T-helper 9 cell (primary cell): ENCODE measurements around the gene CCDC69.
"Not testable (repeated sequence)": the region's sequence is repeated elsewhere in the genome, so short reads cannot be mapped to it uniquely, and the experiment has no call there.

Source experiments
- DNase-seq: peaks from one replicate; pipeline ENCODE4 v3.0.0-alpha.2; 2020

The CCDC69 gene

DNA sequence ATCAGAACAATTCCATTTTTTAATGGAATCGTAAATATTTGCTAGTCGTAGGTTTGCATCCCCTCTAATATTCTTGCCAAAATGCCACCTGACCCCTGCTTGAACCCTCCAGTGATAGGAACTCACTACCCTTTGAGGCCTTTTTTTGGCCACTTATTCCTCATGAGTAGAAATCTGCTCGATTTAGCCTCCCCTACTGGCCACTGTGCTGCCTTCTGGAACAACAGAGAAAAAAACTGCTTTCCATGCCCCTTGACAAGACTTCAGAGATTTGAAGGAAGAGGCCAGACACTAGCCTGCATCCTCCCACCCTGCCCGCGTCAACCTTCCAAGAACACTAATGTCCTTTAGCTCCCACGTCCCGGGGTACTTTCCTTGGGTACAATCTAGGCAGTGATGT, 4.1 kb downstream of the CCDC69 start:
- no peak for DNase-seq

DNA sequence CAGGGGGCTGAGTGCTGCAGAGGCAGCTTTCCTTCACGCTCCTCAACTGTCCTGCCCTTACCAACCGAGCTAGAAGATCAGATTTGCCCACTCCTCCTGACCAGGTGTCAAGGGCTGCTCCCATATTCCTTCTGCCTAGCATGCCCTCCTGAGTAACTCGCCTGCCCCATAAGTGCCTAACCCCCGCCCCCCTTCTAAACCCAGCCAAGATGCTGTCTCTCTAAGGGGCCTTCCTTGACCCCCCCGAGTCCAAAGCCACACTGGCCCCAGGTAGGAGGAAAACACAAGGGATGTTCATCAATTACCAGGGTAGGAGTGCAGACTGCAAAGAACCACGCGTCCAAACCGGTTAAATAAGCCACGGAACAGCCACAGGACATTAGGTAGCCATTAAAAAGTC, 4.8 kb downstream of the CCDC69 start:
- DNase-seq, result no peak

DNA sequence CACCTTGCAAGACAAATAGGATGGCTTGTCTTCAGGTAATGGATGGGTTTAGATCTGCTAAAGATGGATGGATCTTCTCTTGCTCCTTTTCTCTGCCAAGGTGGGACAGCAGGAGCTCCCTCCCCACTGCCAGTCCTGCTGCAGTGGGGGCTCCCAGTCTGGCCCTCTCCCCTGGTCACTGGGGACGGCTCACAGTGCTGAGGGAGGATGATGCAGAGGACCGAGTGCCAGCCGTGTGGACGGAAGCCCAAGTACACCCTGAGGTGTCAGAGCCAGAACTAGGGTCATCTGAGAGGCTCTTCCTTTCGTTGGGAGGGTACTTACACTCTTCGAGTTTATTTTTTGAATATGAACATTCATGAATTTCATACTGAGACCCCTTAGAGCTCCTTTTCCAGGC, 5.7 kb downstream of the CCDC69 start:
- no peak for DNase-seq

DNA sequence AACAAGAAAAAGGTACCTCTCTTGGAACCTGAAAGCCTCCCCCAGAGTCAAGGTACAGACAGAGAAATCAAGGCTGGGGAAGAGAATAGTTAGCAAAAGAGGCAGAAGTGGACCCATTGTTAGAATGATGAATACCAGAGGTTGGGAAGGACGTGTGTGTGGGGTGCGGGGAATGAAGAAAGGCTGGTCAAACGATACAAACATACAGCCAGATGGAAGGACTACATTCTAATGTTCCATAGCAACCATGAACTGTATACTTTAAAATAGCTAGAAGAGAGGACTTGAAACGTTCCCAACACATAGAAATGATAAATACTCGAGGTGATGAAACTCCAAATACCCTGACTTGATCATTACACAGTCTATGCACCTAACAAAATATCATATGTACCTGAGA, 7.1 kb downstream of the CCDC69 start:
- DNase-seq, result no peak

DNA sequence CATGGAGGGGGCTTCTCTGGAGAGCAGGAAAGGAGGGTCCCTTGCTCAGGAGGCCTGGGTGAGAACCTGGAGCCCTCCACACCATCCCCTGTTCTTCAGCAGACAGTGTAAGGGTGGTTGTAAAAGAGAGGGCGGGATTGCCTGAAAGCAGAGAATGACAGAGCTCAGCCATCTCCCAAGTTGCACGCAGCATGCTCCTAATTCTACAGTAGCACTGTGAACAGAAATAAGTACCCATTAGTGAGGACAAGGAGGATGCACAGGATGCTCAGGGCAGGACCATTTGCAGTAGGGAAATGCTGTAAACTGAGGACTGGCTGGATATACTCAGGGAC, 8.4 kb downstream of the CCDC69 start:
- no peak for DNase-seq

DNA sequence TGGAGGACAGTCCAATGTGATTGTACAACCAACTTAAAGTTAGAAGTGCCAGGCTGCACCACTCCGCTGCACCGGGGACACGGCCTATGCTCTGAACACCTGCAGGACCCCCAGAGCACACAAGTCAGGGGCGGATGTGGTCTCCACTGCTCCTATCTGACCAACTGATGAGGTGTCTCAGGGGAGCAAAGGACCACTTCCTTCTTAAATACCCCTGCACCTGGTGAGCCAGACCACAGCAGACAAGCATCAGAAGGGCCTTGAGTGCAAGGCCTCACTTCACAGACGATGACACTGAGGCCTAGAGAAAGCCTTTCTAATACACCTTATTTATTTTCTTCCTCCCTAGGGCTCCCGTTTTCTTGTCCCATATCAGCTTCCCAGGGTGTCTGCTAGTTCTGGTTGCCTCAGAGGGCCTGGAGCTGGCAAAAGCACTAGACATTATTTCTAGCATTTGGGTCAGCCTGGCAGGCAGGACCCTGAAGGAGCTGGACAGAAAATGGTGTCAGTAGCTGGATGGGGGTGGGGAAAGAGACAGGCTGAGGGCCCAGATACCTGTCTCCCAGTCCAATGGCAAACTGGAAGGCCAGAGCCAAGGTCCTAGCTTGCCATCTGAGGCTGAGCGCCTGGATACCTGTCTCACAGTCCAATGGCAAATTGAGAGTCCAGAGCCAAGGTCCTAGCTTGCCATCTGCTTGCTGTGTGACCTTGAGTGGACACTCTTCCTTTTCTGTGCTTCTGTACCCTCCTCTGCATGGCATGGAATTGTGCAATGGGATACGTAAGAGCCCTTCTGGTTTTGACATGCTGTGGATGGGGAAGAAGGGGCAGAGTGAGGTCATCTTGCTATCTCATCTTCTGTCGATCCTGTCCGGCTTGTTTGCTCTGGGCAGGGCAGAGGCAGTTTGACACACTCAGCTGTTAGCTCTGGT, 9.0 kb downstream of the CCDC69 start:
- no peak for DNase-seq

DNA sequence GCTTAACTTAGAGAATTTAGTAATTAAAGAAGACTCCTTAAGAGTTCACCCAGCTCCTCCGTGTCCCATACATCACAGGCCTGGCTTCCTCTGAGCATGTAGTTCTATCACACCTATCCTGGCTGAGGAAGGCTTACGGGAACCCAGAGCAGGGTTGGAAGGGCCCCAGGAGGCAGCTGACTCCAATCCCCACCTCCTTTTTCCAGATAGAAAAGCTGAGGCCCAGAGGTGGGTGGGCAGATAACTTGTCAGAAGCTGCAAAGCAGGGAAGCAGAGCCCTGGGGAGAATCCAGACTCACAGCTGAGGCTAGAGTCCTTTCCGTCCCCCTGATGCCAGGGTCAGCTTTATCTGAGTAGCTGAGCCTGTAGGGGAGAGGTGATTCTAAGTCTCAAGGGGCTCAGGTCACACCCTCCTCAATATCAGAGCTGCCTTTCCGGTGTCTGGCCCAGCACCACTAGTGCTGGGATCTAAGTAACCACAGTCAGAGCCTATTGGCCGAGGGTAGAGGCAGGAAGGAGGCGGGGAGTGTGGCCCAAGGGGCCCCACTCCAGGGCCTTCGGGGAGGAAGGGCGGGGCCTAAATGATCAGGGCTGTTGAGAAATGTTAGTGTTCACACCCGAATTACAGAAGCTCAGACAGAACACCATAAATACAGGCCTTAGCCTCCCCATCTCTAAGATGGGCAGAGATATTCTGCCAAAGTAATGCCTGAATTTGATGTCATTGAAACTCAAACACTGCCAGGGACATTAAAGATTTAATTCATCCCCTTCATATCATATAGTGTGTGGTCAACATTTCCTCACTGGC, 9.9 kb downstream of the CCDC69 start:
- peak; percentile 75 for DNase-seq

DNA sequence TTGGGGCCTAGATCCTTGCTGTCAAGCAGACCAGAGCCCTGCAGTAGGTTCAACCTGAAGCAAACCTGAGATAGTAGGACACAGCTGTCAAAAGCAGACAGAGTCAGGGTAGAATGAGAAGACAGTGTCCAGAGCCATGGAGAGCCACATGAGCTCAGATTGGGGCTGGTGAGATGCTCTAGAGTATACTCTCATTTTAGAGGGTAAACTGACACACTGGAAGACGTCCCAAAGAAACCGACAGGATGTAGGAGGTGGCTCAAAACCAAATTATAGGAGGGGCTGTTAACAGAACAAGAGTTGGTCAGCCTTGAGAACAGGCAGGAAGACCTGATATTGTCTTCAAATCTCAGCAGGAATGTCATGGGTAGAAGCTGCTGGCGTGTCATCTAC, 11.5 kb downstream of the CCDC69 start:
- no peak for DNase-seq

DNA sequence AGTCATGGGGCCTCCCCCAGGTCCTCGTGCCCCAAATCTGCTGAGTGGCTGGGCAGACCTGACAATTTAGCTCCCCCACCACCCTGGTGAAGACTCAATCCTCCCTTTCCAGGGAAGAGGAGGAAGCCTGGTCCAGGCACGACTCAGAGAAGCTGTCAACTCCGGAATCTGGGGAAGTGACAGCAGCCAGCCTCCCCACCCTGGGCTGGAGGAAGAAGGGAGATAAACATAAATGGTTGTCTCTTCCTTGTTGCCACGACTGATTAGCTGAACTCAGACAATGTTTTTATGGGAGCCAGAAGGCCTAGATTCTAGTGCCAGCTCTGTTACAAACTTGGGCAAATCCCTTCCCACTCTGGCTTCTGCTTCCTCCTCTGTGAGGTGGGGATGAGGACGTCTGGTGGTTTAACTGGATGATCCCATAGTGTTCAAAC, 15.4 kb downstream of the CCDC69 start:
- no peak for DNase-seq

DNA sequence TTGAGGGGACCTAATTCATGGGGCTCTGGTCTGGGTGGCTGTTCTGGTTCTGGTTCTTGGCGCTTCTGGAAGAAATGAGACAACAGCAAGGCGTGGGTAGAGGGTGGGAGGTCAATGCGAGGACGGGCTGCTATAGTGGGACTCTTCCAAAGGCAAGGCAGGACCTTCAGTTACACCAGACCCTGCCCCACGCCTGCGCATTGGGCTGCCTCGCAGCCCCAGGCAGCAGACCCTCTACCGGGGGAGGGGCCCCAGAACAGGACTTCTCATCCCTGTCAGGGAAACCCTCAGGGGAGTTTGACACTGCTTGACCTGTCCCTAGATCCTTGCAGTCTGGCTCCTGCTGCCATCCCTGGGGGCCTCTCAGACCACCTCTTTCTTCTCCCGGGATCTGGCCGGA, 18.5 kb downstream of the CCDC69 start:
- no peak for DNase-seq

DNA sequence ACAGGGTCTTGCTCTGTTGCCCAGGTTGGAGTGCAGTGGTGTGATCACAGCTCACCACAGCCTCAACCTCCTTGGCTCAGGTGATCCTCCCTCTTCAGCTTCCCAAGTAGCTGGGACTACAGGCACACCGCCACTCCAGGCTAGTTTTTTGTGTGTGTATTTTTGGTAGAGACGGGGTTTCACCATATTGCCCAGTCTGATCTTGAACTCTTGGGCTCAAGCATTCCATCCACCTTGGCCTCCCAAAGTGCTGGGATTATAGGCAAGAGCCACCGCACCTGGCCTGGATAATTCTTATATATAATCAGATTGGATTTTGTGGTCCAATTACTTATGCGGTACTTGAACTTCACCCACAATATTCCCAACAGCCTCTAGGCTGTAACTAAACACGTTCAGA, 19.8 kb downstream of the CCDC69 start:
- no peak for DNase-seq

DNA sequence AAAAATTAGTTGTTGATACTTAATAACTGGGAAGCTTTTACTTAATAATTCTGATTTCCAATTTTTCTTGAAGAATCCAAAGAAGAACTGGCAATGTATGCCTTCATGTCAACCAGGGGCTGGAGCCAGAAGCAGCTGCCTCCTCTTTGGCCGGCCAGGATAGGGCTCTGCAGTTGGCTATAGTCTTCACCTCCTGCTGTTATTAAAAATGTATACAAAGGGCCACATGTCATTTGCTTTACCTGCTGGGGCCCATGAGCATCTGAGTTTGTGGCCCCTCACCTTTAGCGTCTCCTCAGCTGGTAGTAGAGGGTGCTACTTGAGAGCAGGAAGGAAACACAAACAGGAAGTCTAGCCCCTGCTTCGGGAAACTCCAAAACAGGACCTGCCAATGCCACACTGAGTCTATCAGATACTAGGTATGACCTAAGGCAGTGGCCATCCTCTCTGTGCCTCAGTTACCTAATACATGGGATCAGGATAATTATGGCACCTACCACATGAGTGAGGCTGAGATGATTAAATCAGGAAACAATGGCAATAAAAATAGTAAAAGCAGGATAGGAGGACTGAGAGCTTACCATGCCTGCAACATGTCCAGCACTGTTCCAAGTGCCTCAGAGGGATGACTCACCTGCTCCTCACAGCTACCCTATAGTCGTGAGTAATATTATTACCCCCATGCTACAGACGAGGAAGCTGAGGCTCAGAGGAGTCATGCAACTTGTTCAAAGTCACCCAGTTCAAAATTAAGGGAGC, 21.3 kb downstream of the CCDC69 start:
- DNase-seq, result no peak

DNA sequence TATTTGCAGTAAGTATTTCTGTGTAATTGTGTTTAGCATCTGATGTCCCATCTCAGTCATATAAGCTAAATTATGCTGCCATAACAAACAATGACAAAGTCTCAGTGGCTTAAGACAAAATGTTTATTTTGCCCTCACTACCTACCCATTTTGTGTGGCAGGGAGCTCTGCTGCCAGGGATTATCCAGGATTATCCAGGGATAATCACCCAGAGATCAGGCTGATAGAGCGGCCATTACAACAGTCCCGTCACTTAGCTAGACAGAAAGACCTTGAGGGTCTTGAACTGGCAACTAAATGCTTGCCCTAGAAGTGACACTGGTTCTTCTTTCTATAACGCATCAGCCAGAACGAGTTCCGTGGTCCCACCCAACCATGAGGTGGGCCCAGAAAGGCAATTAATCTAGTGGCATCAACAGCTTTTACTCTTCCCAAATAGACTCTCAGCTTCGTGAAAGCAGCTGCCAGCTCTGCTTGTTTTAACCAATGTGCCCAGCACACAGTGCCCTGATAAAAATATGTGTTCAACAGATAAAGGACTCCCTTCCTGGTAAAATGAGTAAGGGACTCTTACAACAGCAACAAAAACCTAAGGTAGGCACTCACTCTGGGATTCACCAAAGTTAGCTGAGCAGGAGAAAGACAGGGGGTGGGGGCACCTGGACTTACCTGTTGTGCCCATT, 22.8 kb downstream of the CCDC69 start:
- DNase-seq, result no peak

DNA sequence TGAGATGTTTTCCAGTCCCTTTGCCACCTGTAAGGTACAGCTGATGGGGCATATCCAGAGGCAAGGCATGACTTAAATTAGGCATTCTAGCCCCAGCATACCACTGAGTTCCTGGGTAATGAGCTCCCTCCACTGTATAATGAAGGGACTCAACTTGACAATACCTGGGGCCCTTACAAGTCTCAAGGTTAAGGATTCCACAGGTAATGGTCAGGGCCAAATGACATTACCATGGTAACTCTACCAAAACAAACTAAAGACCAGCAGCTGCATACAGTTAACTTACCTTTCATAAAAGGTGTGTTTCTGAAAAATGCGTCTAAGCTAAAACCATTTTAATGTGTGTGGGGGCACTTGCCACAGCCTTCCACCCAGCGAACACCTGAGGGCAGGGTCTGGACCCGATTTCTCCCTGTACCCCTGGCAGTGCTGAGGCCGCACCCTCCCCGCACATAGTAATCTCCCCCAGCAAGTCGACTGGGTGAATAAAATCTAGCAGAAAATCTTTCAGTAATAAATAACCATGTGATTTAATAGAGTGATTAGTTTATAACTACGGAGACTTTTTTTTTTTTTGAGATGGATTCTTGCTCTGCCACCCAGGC, 24.2 kb downstream of the CCDC69 start:
- DNase-seq, result no peak

DNA sequence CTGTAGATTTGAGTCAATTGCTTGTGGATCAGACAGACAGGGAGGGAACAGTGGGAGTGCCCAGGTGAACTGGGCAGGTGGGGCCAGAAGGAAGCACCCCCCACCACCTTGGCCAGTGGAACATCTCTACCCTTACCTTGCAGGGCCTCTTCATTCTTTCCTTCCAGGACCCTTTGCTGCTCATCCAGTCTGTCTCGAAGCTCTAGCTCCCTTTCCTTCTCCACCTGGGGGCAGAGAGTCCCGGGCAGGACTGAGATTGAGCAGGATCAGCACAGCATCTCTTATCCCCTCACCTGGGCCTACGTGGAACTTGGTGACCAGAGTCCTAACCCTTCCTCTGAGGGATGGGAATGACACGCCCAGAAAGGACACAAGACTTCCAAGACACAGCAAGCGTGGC, 25.0 kb downstream of the CCDC69 start:
- no peak for DNase-seq

DNA sequence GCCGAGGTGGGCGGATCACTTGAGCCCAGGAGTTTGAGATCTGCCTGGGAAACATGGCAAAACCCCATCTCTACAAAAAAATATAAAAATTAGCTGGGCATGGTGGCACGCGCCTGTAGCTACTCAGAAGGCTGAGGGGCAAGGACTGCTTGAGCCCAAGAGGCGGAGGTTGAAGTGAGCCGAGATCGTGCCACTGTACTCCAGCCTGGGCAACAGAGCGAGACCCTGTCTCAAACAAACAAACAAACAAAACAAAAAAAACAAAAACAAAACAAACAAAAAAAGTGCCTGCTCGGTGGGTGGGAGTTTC, 26.6 kb downstream of the CCDC69 start:
- not testable (repeated sequence) for DNase-seq

DNA sequence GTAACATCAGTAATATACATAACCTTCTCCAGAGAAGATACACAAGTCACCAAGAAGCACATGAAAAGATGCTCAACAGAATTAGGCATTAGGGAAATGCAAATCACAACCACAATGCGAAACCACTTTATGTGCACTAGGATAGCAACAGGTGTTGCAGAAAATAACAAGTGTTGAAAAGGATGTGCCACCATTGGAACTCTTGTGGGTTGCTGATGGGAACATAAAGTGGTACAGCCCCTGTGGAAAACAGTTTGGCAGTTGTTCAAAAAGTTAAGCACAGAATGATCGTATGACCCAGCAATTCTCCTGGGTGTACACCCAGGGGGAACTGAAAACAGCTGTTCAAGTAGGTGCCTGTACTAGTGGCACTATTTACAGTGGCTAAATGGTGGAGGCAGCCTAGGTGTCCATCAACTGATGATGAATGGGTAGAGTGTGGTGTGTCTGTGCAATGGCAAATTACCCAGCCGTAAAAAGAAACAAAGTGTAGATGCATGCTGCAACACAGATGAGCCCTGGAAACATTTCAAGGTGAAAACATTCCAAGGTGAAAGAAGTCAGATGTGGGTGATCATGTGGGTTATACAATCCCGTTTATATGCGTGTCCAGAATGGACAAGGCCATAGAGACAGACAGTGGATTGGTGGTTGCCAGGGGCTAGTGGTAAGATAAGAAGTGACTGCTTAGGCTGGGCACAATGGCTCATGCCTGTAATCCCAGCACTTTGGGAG, 27.2 kb downstream of the CCDC69 start:
- DNase-seq, result no peak

DNA sequence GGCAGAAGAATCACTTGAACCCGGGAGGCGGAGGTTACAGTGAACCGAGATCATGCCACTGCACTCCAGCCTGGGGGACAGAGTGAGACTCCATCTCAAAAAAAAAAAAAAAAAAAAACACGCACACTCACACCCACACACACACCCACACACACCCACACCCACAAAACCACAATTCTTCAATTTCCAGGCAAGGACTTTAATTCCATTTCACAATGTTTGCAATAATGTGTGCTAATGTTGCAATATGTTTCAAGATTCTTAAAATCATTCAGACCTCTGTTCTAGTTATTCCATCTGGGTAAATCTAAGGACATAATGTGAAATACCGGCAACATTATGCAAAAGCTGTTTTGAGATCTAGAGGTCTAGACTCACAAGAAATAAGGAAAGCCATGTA, 28.3 kb downstream of the CCDC69 start:
- DNase-seq, result no peak

DNA sequence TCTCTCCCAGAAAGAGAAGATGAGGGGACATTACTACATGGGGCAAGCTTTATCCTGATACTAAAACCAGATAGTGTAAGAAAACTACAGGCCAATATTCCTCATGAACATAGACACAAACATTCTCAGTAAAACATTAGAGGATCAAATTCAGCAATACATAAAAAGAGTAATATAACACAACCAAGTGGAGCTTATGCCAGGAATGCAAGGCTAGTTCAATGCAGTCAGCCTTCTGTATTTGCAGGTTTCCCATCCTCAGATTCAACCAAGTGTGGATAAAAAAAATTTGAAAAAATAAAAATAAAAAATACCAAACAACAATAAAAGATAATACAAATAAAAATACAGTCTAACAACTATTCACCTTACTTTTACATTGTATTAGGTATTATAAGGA, 31.3 kb downstream of the CCDC69 start:
- no peak for DNase-seq

DNA sequence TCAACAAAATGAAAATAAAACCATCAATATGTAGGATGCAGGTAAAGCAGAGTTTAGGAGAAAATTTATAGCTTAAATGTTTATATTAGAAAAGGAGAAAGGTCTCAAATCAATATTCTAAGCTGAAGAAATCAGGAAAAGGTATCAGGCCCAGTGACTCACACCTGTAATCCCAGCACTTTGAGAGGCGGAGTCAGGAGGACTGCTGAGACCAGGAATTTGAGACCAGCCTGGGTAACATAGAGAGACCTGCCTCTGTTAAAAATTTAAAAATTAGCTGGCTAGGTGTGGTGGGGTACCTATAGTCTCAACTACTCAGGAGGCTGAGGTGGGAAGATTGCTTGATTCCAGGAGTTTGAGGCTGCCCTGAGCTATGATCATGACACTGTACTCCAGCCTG, 32.2 kb downstream of the CCDC69 start:
- DNase-seq, result no peak

DNA sequence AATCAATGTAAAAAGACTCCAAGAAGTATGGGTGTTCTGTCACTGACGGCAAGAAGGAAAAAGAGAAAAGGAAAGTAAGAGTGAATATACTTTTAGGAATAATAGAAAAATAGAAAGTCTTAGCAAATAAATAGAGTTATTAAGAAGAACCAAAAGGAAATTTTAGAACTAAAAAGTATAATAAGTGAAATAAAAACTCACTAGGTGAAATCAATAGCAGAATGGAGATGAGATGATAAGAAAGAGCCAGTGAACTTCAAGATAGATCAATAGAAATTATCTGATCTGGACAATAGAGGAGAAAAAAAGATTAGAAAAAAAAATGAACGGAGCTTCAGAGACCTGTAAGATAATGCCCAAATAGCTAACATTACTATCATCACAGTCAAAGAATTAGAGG, 34.7 kb downstream of the CCDC69 start:
- no peak for DNase-seq

DNA sequence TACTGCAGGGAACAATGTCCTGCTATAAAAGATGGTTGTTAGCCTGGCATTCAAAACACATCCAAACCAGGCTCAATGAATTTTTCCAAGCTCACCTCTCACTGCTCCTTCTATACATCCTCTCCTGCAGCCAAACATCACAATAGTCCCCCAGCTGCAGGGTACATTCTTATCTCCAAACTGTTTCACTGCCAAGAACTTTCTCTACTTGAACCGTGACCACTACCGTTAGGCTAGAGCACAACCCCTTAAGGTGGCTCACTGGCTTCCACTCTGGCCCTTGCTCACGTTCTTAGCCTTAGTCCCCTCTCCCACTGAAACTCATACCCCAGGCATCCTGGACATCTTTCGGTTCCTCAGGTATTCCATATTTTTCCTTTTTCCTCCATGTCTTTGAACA, 37.4 kb downstream of the CCDC69 start:
- DNase-seq, result no peak
